PC-3 (cell line): ENCODE results near the gene TMEM200C.
A peak's percentile ranks its signal among the peaks of the same experiment; 100 is the strongest.

ENCODE experiments used
- CTCF ChIP-seq: fragments of 300-600 bp; sonication (generic); conservative IDR thresholded peaks from 2 replicates; pipeline ENCODE4 v1.5.1; 2017; ENCODE audit warnings: antibody characterized with exemption, low read depth, mild to moderate bottlenecking, low read length
- EZH2 ChIP-seq: fragments of 300-600 bp; sonication (generic); IDR thresholded peaks from one replicate; pipeline ENCODE4 v1.6.1; 2017; ENCODE audit warnings: antibody characterized with exemption, mild to moderate bottlenecking, low read length; ENCODE audit not compliant: unreplicated experiment
- EZH2phosphoT487 ChIP-seq: fragments of 300-600 bp; sonication (generic); IDR thresholded peaks from 2 replicates; pipeline ENCODE4 v1.6.1; 2018; ENCODE audit warnings: mild to moderate bottlenecking, antibody characterized with exemption, low read length, borderline replicate concordance

- TF ChIP-seq CTCF (peak; percentile 37; the same call in 1 of the 2 replicates), EZH2 (no peak), EZH2phosphoT487 (no peak)
Measured at GRCh38 chr18:5890331-5891183, 4.8 kb downstream of the TMEM200C start.
